Erythroblast (primary cell): ENCODE data around the gene MAML2.

ENCODE experiments used
- GATA1 ChIP-seq: IDR thresholded peaks from 2 replicates; pipeline ENCODE4 v1.6.1; 2011; ENCODE audit warnings: low read depth, mild to moderate bottlenecking, control low read depth, low read length, moderate library complexity
- POLR2A ChIP-seq: IDR thresholded peaks from 2 replicates; pipeline ENCODE4 v1.6.1; 2011; ENCODE audit warnings: mild to moderate bottlenecking, low read length

DNA sequence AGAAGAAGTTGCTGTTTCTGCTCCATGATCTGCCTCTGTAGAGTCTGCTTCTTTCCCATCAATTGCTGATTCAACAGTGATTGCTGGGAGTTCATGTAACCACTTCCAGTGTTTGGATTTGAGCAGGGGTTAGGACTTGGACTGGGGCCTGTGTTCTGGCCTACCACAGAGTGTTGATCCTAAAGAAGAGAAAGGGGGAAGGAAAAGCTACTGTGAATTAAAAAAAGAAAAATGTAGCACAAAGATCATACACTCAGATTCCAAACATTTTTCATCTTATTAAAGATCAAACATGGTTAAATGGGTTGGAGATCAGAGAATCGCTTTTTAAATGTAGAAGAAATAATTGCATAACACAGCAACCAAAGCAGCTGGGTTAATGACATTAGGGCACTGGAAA lies 351.4 kb downstream of the MAML2 start:
- TF ChIP-seq POLR2A = no peak
- TF ChIP-seq GATA1 = no peak
